ENCODE results near the gene DSC1. TPM values are rescaled to one million over a fixed set of nuclear protein-coding genes. Genes with fewer than 3 reads are reported as not detected.

DSC1 gene
- polyA plus RNA-seq, 1 of the 3 experiments (the other 2 are of a cell fraction): not detected

GRCh38 chr18:31204833-31205232 lies 42.2 kb upstream of the DSC1 start:
- Histone ChIP-seq H4K20me1 (ENCODE audit: insufficient read depth) (no peaks in the 10 kb centered on the region), H3K36me3 (replicated peaks in 1 of 2; ENCODE audit: control insufficient read depth in 1 of 2, insufficient read depth in 2 of 2, low read length in 1 of 2) (no peaks in the 10 kb centered on the region), H3F3A (replicated peaks; ENCODE audit: insufficient read depth) (no peaks in the 10 kb centered on the region), H3K27me3 (ENCODE audit: insufficient read depth) (no peaks in the 10 kb centered on the region), H3K9me2 (no peaks in the 10 kb centered on the region), H3K4me3 (ENCODE audit: low read depth in 2 of 2, low read length in 1 of 2) (no peak overlapping the region), H3K4me2 (no peak overlapping the region), H3K9ac (no peak overlapping the region), H3K4me1 (ENCODE audit: control insufficient read depth in 1 of 2, insufficient read depth in 2 of 2, low read depth in 1 of 2, low read length in 1 of 2) (no peaks in the 10 kb centered on the region), H2AFZ (ENCODE audit: low read depth) (no peak overlapping the region), H3K27ac (ENCODE audit: low read depth in 2 of 2, low read length in 1 of 2) (no peak overlapping the region), H3K79me2 (ENCODE audit: insufficient read depth) (no peaks in the 10 kb centered on the region), H3K9me3 (no peaks in the 10 kb centered on the region)
- DNase-seq: no peak
- 14% methylated on average over 4 of the region's 4 CpGs for WGBS (ENCODE audit: low lambda C conversion rate)
- POLR2A ChIA-PET: no interaction called here
- CTCF ChIA-PET: no interaction called here
- TF ChIP-seq USF2 (IDR thresholded peaks at IDR 0.05; ENCODE audit: borderline replicate concordance, low read depth, low read length): no peak
- no peak for TF ChIP-seq TAF1 (IDR thresholded peaks at IDR 0.05; ENCODE audit: borderline replicate concordance, low read depth, low read length)
- TF ChIP-seq RXRA (IDR thresholded peaks at IDR 0.05; ENCODE audit: borderline replicate concordance, low read depth): no peak
- TF ChIP-seq, protein P1, sequence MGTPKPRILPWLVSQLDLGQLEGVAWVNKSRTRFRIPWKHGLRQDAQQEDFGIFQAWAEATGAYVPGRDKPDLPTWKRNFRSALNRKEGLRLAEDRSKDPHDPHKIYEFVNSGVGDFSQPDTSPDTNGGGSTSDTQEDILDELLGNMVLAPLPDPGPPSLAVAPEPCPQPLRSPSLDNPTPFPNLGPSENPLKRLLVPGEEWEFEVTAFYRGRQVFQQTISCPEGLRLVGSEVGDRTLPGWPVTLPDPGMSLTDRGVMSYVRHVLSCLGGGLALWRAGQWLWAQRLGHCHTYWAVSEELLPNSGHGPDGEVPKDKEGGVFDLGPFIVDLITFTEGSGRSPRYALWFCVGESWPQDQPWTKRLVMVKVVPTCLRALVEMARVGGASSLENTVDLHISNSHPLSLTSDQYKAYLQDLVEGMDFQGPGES (IDR thresholded peaks at IDR 0.05; ENCODE audit: low read depth, low read length): no peak
- TF ChIP-seq, protein P2, sequence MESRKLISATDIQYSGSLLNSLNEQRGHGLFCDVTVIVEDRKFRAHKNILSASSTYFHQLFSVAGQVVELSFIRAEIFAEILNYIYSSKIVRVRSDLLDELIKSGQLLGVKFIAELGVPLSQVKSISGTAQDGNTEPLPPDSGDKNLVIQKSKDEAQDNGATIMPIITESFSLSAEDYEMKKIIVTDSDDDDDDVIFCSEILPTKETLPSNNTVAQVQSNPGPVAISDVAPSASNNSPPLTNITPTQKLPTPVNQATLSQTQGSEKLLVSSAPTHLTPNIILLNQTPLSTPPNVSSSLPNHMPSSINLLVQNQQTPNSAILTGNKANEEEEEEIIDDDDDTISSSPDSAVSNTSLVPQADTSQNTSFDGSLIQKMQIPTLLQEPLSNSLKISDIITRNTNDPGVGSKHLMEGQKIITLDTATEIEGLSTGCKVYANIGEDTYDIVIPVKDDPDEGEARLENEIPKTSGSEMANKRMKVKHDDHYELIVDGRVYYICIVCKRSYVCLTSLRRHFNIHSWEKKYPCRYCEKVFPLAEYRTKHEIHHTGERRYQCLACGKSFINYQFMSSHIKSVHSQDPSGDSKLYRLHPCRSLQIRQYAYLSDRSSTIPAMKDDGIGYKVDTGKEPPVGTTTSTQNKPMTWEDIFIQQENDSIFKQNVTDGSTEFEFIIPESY (IDR thresholded peaks at IDR 0.05; ENCODE audit: borderline replicate concordance, low read depth): no peak
- no peak for TF ChIP-seq FOXJ3 (CRISPR knock-in tag; IDR thresholded peaks at IDR 0.05)
- no peak for TF ChIP-seq MEF2A (IDR thresholded peaks at IDR 0.05; ENCODE audit: borderline replicate concordance, low read depth)
- TF ChIP-seq NFIC (IDR thresholded peaks at IDR 0.05; ENCODE audit: borderline replicate concordance): no peak
- TF ChIP-seq FOXM1 (IDR thresholded peaks at IDR 0.05; ENCODE audit: low read depth): no peak
- no peak for TF ChIP-seq SMC3 (IDR thresholded peaks at IDR 0.05; ENCODE audit: low read depth, low read length)
- TF ChIP-seq CTCF (IDR thresholded peaks at IDR 0.05): no peak
- TF ChIP-seq NRF1 (IDR thresholded peaks at IDR 0.05; ENCODE audit: low read depth, low read length): no peak
